Endothelial cell of umbilical vein (primary cell): ENCODE data around the gene CLP1. TPM values are rescaled to one million over a fixed set of nuclear protein-coding genes. Genes with fewer than 3 reads are reported as not detected.

Experiments
- BruUV-seq: library from RNA; stranded (reverse); fragments of 400-500 nt; replicated peaks from 2 replicates; lab custom pipeline; 2021; lab: Mats Ljungman, UMichigan
- CTCF ChIA-PET: fragments of 300-600, 350-600 bp; sonication (Branson Sonifier 250); formaldehyde crosslinking; loops from one replicate; lab custom pipeline; 2021; ENCODE audit warnings: antibody characterized with exemption, inconsistent platforms; lab: Charles Lee
- POLR2A ChIA-PET: fragments of 300-600, 350-600 bp; sonication (Branson Sonifier 250); formaldehyde crosslinking; loops from one replicate; lab custom pipeline; 2021; ENCODE audit warnings: antibody characterized with exemption, inconsistent platforms; lab: Charles Lee
- DNase-seq: peaks from one replicate; pipeline ENCODE4 v3.0.0-alpha.2; 2011; ENCODE audit warnings: low read depth, low spot score
- FAIRE-seq: peaks from 2 replicates; lab custom pipeline; 2011; peaks lifted over from hg19 to GRCh38; lab: Jason Lieb, UNC
- H2AFZ ChIP-seq: 2 replicates; pipeline ENCODE4 v1.6.0; 2012; ENCODE audit warnings: low read depth, low read length, control low read depth, inconsistent platforms
- H3K27ac ChIP-seq: 2 replicates; pipeline ENCODE4 v1.5.1; 2011; ENCODE audit warnings: low read depth, mild to moderate bottlenecking, control low read depth, low read length, moderate library complexity; ENCODE audit not compliant: insufficient read depth
- H3K27me3 ChIP-seq, 2 experiments: 2 replicates each; pipeline versions ENCODE4 v1.6.0 to v1.6.1; 2011; ENCODE audit warnings: low read length in 2 of 2, mixed read lengths in 1 of 2; ENCODE audit not compliant: control insufficient read depth in 2 of 2, insufficient read depth in 2 of 2
- H3K36me3 ChIP-seq, 2 experiments: 2 replicates in 1 of 2; 3 replicates in 1 of 2; pipeline ENCODE4 v1.5.1; 2011; ENCODE audit warnings: low read length in 2 of 2, mild to moderate bottlenecking in 1 of 2, moderate library complexity in 1 of 2; ENCODE audit not compliant: control insufficient read depth in 2 of 2, insufficient read depth in 2 of 2; ENCODE audit errors: extremely low read depth in 1 of 2
- H3K4me1 ChIP-seq: 3 replicates; pipeline ENCODE4 v1.5.1; 2011; ENCODE audit warnings: mild to moderate bottlenecking, low read length; ENCODE audit not compliant: control insufficient read depth, insufficient read depth; ENCODE audit errors: extremely low read depth
- H3K4me2 ChIP-seq: 2 replicates; pipeline ENCODE4 v1.6.1; 2011; ENCODE audit warnings: low read length, control low read depth, mixed read lengths; ENCODE audit not compliant: insufficient read depth
- H3K4me3 ChIP-seq, 3 experiments: fragments of 200-600 bp in 1 of 3; sonication (generic), shearing (Covaris generic) in 1 of 3; replicated peaks in 1 of 3; 2 replicates each; pipeline ENCODE4 v1.5.1; 2011 to 2016; ENCODE audit warnings: control low read depth in 3 of 3, low read length in 3 of 3, mild to moderate bottlenecking in 2 of 3, inconsistent platforms in 1 of 3, low read depth in 1 of 3, moderate library complexity in 1 of 3; ENCODE audit not compliant: insufficient read depth in 1 of 3
- H3K79me2 ChIP-seq: 2 replicates; pipeline ENCODE4 v1.6.0; 2012; ENCODE audit warnings: low read length, inconsistent platforms; ENCODE audit not compliant: control insufficient read depth, insufficient read depth
- H3K9ac ChIP-seq: replicated peaks from 2 replicates; pipeline ENCODE3; 2011; ENCODE audit warnings: low read length, control low read depth; ENCODE audit not compliant: insufficient read depth; ENCODE audit errors: extremely low read depth
- H3K9me1 ChIP-seq: replicated peaks from 3 replicates; pipeline ENCODE4 v1.6.0; 2011; ENCODE audit warnings: mild to moderate bottlenecking, low read length; ENCODE audit not compliant: control insufficient read depth, insufficient read depth; ENCODE audit errors: extremely low read depth
- H3K9me3 ChIP-seq: replicated peaks from 2 replicates; pipeline ENCODE4 v1.5.1; 2012; ENCODE audit warnings: low read length, inconsistent platforms; ENCODE audit not compliant: control insufficient read depth, insufficient read depth
- H4K20me1 ChIP-seq: replicated peaks from 2 replicates; pipeline ENCODE3; 2011; ENCODE audit warnings: mild to moderate bottlenecking, low read length; ENCODE audit not compliant: control insufficient read depth, insufficient read depth; ENCODE audit errors: extremely low read depth
- FOS ChIP-seq: IDR thresholded peaks from 2 replicates; pipeline ENCODE4 v1.6.1; 2011; ENCODE audit warnings: mild to moderate bottlenecking, low read length, moderate library complexity, borderline replicate concordance; ENCODE audit not compliant: insufficient read depth
- GATA2 ChIP-seq: IDR thresholded peaks from 2 replicates; pipeline ENCODE4 v1.7.0; 2011; ENCODE audit warnings: low read depth, mild to moderate bottlenecking, moderate library complexity, mixed read lengths, low read length; ENCODE audit not compliant: insufficient read length, insufficient read depth
- POLR2A ChIP-seq: IDR thresholded peaks from 2 replicates; pipeline ENCODE4 v1.6.1; 2012; ENCODE audit warnings: low read depth, mild to moderate bottlenecking, control low read depth, low read length
- dilution Hi-C: fragments of 300-500 bp; cut with MboI; formaldehyde crosslinking; loops from one replicate; pipeline ENCODE4 v1.15.0; 2019; ENCODE audit warnings: low sequenced_read_pairs; ENCODE audit not compliant: extremely low pct_ligation_motif_present
- intact Hi-C: fragments of 100-400 bp; cut with micrococcal nuclease; formaldehyde crosslinking; loops from one replicate; pipeline ENCODE4 v1.10.0; 2022
- polyA plus RNA-seq, 4 experiments: library from polyadenylated mRNA; depleted of rRNA in 3 of 4; stranded (reverse) in 3 of 4; unstranded in 1 of 4; fragments of >200 nt; gene quantifications; 2 replicates each; pipeline versions ENCODE4 v1.2.1 to v1.2.3, GENCODE V29; 2011 to 2012; ENCODE audit warnings: missing spikeins in 1 of 4
- total RNA-seq: library from RNA; stranded (reverse); gene quantifications from 2 replicates; pipeline ENCODE4 v1.2.3, GENCODE V29; 2021

Gene CLP1
- total and polyA plus RNA-seq, 2 donors (not counting 3 experiments of a cell fraction or from before 2014, with no cell fraction given), result 17.9 to 20.8 TPM

GRCh38 chr11:57679396-57679795 lies 21.8 kb downstream of the CLP1 start:
- POLR2A ChIA-PET, result no interaction called here
- no TSS peak for BruUV-seq
- Histone ChIP-seq H3K27me3 (no peaks in the 10 kb centered on the region), H3K4me2 (no peak overlapping the region), H3K4me3 (no peak overlapping the region), H3K27ac (no peak overlapping the region), H3K9ac (no peak overlapping the region), H3K79me2 (peaks cover 77% of the 10 kb centered on the region), H2AFZ (no peak overlapping the region), H3K9me3 (no peaks in the 10 kb centered on the region), H3K9me1 (no peaks in the 10 kb centered on the region), H3K4me1 (peaks cover 11% of the 10 kb centered on the region), H3K36me3 (peaks cover 4 to 14% of the 10 kb centered on the region in 2 experiments), H4K20me1 (peaks cover 3% of the 10 kb centered on the region)
- intact Hi-C loops (no loop called here), dilution Hi-C loops (no loop called here)
- DNase-seq (no peak), FAIRE-seq (no peak)
- no peak for TF ChIP-seq FOS
- no peak for TF ChIP-seq GATA2
- no peak for TF ChIP-seq POLR2A
- CTCF ChIA-PET, result no interaction called here

DNA sequence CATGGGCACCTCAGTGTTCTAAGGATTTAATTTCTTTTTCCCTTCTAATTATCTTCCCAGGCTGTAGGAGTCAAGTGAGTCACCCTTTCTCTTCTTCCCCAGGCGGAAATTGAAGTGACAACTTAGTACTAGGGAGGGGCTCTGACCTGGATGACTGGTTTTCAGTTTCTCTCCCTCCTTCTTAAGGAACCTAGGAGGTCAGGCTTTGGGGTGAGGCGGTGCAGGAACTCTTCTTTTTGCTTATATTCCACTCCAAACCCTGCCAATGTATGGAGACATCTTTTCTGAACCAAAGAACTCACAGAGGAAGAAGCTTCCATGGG lies 23.0 kb downstream of the CLP1 start:
- H3K4me1 ChIP-seq, result peaks cover 11% of the 10 kb centered on the region
- H3K36me3 ChIP-seq, result peaks cover 8 to 16% of the 10 kb centered on the region in 2 experiments
- FAIRE-seq (peak; percentile 26), DNase-seq (peak; percentile 16)
- H4K20me1 ChIP-seq, result peaks cover 3% of the 10 kb centered on the region
- no peaks in the 10 kb centered on the region for H3K9me1 ChIP-seq
- dilution Hi-C loops, result loop anchor here (10.0 kb wide), 1 partner anchor 124 kb away; no protein-coding TSS in a partner anchor
- TF ChIP-seq FOS (peak; percentile 44), POLR2A (no peak)
- H3K4me2 ChIP-seq, result peak overlapping the region; percentile 28
- H3K27me3 ChIP-seq, result no peaks in the 10 kb centered on the region
- no peak overlapping the region for H3K9ac ChIP-seq
- H3K4me3 ChIP-seq, result no peak overlapping the region
- H3K27ac ChIP-seq, result no peak overlapping the region
- peaks cover 66% of the 10 kb centered on the region for H3K79me2 ChIP-seq
- no TSS peak for BruUV-seq
- intact Hi-C loops, result no loop called here
- POLR2A ChIA-PET, result no interaction called here
- no peak overlapping the region for H2AFZ ChIP-seq
- H3K9me3 ChIP-seq, result no peaks in the 10 kb centered on the region
- CTCF ChIA-PET, result interaction anchor here (1.0 to 1.3 kb wide), 2 partner anchors 13 to 24 kb away, joined by 3 read pairs; partner anchors contain the start of gene ZDHHC5
